ENCODE data around the gene POTEF.
"Not testable (repeated sequence)": the region's sequence is repeated elsewhere in the genome, so short reads cannot be mapped to it uniquely, and the experiment has no call there.

POTEF gene

GRCh38 chr2:130152816-130153595 lies 24.0 kb upstream of the POTEF start:
- no peak for DNase-seq (ENCODE audit: low read depth in 2 of 2, low spot score in 1 of 2)

- DNase-seq (ENCODE audit: low read depth in 2 of 2, low spot score in 1 of 2) = not testable (repeated sequence)
Measured at GRCh38 chr2:130152136-130152815, 23.3 kb upstream of the POTEF start.

GRCh38 chr2:130151145-130151512 lies 22.1 kb upstream of the POTEF start:
- not testable (repeated sequence) for DNase-seq (ENCODE audit: low read depth in 2 of 2, low spot score in 1 of 2)

- DNase-seq (ENCODE audit: low read depth in 2 of 2, low spot score in 1 of 2) = no peak
Measured at GRCh38 chr2:130150181-130151144, 21.4 kb upstream of the POTEF start.

GRCh38 chr2:130148515-130148914 lies 19.5 kb upstream of the POTEF start:
- DNase-seq (ENCODE audit: low read depth in 2 of 2, low spot score in 1 of 2) = not testable (repeated sequence)

- peak in 1 of 2 donors; percentile 29 for DNase-seq (ENCODE audit: low read depth in 2 of 2, low spot score in 1 of 2)
Measured at GRCh38 chr2:130145006-130145414, 16.0 kb upstream of the POTEF start, which contains the start of gene CCDC74B. Gene CCDC74B, minus strand, starts transcription at chr2:130145112. Its CDS starts 116 bp downstream, at chr2:130144996.

- not testable (repeated sequence) for DNase-seq (ENCODE audit: low read depth in 2 of 2, low spot score in 1 of 2)
Measured at GRCh38 chr2:130143266-130144039, 14.4 kb upstream of the POTEF start.

GRCh38 chr2:130142396-130143265 lies 13.6 kb upstream of the POTEF start:
- not testable (repeated sequence) for DNase-seq (ENCODE audit: low read depth in 2 of 2, low spot score in 1 of 2)

- DNase-seq (ENCODE audit: low read depth in 2 of 2, low spot score in 1 of 2) = not testable (repeated sequence)
Measured at GRCh38 chr2:130141645-130142370, 12.8 kb upstream of the POTEF start.

- not testable (repeated sequence) for DNase-seq (ENCODE audit: low read depth in 2 of 2, low spot score in 1 of 2)
Measured at GRCh38 chr2:130141002-130141401, 12.0 kb upstream of the POTEF start.

- not testable (repeated sequence) for DNase-seq (ENCODE audit: low read depth in 2 of 2, low spot score in 1 of 2)
Measured at GRCh38 chr2:130140516-130140915, 11.5 kb upstream of the POTEF start.

GRCh38 chr2:130139331-130140280 lies 10.6 kb upstream of the POTEF start:
- not testable (repeated sequence) for DNase-seq (ENCODE audit: low read depth in 2 of 2, low spot score in 1 of 2)

GRCh38 chr2:130138841-130139251 lies 9.8 kb upstream of the POTEF start:
- not testable (repeated sequence) for DNase-seq (ENCODE audit: low read depth in 2 of 2, low spot score in 1 of 2)

- DNase-seq (ENCODE audit: low read depth in 2 of 2, low spot score in 1 of 2) = not testable (repeated sequence)
Measured at GRCh38 chr2:130138326-130138725, 9.3 kb upstream of the POTEF start.

GRCh38 chr2:130137118-130137517 lies 8.1 kb upstream of the POTEF start:
- not testable (repeated sequence) for DNase-seq (ENCODE audit: low read depth in 2 of 2, low spot score in 1 of 2)

GRCh38 chr2:130136546-130136945 lies 7.5 kb upstream of the POTEF start:
- not testable (repeated sequence) for DNase-seq (ENCODE audit: low read depth in 2 of 2, low spot score in 1 of 2)

GRCh38 chr2:130135692-130136541 lies 6.9 kb upstream of the POTEF start:
- no peak for DNase-seq (ENCODE audit: low read depth in 2 of 2, low spot score in 1 of 2)
